HL-60/S4 (cell line): ENCODE measurements around the gene USP40.

ENCODE experiments used
- in situ Hi-C: fragments of 300-500 bp; cut with MboI; formaldehyde crosslinking; loops from 2 replicates; pipeline ENCODE4 v1.14.3; 2022; ENCODE audit warnings: low sequenced_read_pairs

USP40 gene

DNA sequence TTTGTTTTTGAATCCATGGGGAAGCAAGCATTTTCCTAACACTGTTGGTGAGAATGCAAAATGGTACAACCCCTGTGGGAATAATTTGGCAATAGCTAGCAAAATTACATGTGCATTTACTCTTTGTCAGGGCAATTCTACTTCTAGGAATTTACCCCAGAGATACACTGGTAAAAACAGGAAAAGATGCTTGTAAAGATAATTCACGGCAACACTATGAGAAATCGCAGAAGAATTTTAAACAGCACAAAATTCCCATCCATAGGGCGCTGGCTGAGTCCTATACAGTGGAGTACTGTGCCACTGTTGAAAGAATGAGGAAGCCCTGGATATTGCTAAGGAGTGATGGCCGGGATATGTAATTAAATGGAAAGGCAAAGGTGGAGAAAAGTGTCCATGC, 136.5 kb downstream of the USP40 start:
- in situ Hi-C loops, result no loop called here

DNA sequence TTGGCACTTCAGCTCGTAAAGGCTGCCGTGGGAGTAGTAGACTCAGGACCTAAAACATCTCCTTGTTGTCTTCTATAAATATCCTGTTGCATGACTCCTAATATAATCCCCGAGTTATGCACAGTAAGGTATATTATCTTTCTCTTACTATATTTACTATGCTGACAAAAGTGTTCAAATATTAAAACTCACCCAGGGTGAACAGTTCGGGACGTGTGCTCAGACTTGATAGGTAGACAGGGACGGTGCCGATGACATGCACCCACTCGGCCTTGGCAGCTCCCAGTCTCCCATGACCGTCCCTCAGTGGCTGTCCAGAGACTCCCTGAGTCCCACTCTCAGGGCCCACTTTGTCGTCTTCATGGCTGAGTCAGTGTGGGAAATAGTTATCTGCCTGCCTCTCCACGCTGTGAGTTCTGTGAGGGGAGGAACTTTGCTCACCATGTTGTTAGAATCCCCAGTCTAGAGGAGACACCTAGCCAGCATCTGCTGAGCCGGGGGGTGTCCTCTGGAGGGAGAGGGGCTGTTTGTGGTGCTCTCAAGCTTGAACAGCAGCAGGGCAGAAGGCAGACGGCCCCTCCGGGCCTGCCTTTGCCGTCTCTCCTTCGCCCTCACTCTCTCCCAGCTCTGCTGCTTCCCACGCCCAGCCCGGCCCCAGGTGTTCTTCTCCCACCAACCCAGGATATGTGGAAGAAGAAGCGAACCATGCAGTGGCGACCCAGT, 137.2 kb downstream of the USP40 start:
- in situ Hi-C loops, result no loop called here

DNA sequence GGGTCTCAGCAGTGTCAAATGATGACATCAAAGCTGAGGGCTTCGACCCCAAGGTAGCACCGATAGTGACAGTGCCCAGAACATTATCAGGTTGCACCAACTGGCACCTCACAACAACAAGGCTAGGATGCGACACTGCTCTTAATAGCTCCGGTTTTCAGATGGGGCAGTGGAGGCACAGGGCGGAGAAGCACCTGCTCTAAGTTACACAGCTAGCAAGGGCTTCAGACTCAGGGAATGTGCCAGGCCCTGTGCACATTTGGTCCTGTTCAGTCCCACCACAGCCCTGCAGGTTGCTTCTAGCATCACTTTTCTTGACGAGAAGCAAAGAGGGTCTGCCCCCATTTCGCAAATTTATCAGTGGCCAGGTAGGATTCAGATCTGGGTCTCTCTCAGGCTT, 138.1 kb downstream of the USP40 start:
- in situ Hi-C loops, result no loop called here

DNA sequence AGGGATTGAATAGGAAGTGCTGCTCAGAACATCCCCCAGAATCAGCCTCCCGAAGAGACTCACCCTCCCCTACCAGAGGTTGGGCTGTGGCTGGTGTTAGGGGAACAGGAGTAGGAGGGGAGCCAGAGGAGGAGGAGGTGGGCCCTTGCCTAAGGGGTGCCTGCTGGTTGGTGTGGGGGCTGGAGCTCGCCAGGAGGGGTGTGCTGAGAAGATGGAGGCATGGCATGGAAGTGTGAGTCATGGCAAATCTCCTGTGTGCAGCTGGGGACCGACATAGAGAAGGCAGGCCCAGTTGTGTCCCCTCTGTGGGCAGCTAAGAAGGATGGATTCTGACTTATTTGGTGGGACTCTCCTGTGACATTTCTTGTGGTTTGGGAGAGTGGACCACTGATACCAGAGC, 138.6 kb downstream of the USP40 start:
- in situ Hi-C loops, result no loop called here

DNA sequence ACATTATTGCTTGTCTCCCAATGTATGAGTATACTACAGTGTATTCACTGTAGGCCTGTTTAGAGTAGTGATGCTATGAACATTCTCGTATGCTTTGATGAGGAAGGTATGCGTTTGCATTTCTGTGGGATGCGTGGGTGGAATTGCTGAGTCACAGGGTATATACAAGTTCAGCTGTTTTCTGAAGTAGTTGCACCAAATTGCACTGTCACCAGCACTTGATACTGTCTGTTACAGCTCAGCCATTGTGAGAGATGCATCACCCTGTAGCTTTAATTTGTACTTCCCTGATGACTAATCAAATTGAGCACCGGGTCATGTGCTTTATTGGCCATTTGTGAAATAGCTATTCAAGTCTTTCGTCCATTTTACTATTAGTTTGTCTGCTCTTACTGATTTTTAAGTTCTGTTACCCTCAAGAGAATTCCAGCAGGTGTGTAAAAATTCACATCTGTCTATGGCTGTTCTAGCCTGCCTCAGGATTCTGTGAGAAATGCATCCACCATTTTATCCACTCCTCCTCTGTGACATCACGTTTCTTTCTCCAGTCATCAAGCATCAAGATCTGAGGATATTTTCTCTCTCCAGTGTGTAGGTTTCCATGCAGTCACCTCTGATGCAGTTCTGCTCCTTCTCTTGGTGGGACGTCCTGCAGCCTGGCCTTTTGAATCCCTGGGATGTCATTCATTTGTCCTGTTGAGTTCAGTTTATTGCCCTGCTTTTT, 139.8 kb downstream of the USP40 start:
- in situ Hi-C loops, result no loop called here
